Hematopoietic multipotent progenitor cell treated with erythropoietin and hydrocortisone succinate and interleukin-3 and kit ligand, for 4 days (in vitro differentiated cells): ENCODE results near the gene CATSPER1.
A peak's percentile ranks its signal among the peaks of the same experiment; 100 is the strongest.

Experiments
- DNase-seq: peaks from one replicate; pipeline ENCODE4 v3.0.0-alpha.2; 2015

The CATSPER1 gene

DNA sequence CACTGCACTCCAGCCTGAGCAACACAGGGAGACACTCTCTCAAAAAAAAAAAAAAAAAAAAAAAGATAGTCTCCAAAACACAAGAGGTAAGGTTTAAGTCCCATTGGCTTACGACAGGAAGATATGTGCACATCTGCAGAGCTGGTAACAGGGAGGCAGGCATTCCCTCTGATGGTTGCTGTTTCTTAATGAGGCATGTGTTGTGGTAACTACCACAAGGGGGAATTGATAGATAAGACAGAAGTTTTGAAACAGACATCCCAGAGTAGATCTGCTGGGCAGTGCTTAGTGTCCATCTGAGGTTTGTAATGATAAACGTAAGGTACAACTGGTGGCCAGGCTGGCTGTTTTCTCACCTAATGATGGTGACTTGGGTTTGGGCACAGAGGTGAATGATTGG, 29.0 kb downstream of the CATSPER1 start:
- peak; percentile 89 for DNase-seq

DNA sequence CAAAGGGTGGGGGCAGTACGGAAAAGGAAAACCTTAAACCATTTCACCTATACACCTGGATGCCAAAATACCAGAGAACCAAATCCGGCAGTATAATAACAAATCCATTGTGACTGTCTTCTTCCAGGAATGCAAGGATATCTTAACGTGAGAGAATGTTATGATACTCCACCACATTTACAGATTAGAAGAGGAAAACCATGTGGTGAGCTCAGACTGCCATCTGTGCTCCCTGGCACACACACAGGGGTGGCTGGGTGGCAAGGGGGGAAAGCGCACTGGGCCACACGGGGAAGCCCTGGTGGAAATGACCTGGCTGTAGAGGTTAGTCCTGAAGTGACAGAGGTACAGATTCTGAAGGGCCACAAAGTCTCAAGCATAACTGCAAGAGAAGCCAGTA, 34.2 kb downstream of the CATSPER1 start:
- no peak for DNase-seq

DNA sequence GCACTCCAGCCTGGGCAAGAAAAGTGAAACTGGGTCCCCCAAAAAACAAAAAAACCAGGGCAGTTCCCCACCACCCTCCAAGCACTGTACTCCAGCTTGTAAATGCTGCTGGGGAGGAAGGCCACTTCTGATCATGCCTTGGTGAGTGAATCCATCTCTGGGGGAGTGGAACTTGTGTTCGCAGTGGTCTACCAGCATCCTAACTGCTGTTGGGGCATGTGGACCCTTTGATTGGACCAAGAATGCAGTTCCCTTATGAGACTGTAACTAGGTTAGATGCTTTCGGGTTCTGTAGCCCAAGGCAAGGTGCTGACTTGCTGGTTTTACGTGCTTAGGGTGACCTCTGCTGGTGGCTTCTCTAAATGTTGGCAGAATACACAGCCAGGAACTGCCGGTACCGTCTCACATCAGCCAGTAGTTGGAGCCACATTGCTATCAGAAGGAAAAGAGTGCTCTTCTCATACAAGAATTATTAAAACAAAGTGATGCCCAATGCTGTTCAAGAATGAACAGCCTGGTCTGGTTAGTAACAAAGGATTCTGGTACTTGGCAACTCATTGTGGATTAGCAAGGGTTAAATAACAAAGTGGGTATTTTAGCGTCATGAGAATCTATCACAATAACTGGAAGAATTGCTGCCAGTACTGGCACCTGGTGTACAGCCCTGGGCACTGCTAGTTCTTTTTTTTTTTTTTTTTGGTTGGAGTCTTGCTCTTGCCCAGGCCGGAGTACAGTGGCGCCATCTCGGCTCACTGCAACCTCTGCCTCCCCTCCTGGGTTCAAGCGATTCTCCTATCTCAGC, 37.3 kb downstream of the CATSPER1 start:
- DNase-seq = peak; percentile 98

DNA sequence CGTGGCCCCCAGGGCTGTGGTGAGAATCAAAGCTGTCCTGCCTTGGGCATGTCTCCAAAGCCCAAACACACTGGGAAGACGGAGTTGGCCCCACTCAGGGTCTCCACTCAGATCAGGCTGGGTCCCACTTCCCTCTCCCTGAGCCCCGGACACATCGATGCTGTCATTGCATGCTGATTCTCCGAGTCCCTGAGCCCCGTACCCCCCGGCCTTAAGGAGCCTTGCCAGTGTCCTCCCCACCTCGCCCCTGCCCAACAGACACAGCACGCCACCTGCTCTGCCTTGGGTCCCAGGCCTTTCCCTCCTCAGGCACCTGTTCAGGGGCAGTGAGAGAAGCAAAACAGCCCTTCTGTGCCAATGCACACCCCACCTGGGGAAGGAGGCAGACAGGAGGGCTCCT, 38.9 kb downstream of the CATSPER1 start:
- DNase-seq = no peak

DNA sequence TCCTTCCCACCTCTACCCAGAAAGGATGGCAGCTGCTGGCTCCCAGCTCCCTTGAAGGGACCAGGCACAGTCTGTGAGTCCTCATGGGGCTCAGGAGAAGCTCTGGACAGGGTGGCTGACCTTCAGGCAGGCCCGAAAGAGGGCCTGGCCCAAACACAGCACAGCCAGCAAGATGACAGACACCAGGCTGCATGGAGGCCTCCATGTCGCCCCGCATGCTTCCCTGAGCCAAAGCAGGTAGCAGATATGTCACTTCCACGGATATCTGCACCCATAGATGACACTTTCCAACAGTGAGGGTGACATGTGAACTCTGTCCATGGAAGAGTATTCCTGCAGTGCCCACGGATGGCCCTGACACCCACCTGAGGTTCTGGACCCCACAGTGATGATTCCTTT, 42.7 kb downstream of the CATSPER1 start:
- no peak for DNase-seq

DNA sequence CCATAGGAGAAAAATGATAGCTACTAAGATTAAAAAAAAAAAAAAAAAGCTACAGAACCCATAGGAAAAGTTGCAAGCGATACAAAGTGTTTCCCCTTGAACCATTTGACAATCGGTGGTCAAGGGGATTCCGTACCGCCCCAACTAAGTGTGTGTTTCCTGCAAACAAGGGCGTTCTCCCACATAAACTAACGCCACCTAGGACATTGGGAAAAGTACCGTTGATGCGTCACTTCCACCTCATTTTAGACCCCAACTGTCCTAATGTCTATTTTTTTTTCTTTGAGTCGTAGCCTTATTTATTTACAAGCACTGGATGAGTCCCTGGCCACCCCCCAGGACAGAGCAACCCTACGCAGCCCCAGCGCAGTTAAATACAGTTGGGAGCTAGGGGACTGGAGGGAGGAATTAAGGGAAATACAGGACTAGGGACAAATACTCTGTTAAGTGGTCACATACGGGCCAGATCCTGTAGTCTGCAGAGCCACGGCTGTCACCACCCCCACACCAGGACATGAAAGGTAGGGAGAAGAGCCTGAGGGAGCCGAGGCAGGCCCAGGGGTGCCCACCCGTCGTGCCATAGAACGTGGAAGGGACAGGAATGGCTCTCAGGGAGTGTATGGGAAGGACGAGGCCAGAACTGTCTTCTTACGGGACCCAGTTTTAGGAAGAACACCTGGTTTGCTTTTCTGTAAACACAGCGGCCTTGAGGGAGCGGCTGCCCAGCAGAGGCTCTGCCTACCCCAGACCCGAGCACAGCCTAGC, 43.3 kb downstream of the CATSPER1 start:
- DNase-seq = no peak

GRCh38 chr11:65981972-65982823, 44.1 kb downstream of the CATSPER1 start:
- no peak for DNase-seq

DNA sequence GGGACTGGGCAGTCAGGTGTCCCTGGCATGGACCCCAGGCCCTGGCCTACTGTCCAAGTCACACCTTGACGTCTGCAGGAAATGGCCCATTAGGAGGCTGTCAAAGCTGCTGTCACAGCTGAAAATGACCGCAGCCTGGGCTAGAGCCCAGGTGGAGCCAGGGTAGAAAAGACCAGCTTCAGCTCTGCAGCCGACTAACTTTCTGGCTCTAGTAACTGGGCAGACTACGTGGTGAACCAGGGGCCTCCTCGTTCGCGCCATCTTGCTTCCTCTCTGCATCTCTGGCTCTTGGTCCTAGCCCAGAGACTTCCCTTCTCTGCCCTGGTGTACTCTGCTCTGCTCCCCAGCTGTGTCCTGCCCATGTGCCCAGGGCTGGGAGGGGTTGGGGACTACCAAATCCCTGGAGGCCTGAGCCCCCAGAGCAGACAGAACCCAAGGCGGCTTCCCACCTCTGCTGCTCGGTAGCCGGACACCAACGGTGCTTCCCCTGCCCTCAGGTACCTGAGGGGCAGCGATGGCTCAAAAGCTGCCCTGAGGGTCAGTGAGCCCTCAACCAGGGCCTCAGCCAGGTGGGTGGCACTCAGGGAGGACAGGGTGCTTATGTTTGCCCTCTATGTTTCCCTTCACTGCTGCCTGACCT, 45.1 kb downstream of the CATSPER1 start:
- DNase-seq = no peak

DNA sequence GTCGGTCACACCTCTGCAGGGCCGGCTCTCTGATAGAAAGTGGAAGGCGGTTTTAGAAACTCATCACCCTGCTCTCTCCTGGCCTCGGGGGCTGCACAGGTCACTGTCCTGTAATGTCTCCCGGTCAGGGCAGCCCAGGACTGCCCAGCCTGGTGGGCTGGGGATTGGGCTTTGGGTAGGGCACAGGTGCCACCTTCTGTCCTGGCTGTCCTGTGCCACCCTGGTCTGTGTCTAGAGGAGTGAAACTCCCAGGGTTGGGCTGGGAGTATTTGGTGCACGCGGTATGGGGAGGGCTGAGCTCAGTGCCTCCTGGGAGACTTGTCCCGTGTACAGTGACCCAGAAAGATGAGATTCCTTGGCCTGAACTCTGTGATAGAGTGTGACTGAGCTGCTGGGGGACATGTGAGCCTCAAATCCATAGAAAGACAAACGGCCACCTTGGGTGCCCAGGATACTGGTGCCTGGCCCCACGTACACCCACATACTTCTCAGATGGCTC, 47.0 kb downstream of the CATSPER1 start:
- DNase-seq = no peak

- no peak for DNase-seq
Observed at GRCh38 chr11:65978391-65979238, 47.7 kb downstream of the CATSPER1 start.

- no peak for DNase-seq
Observed at GRCh38 chr11:65977621-65978390, 48.5 kb downstream of the CATSPER1 start.

- DNase-seq = no peak
Observed at GRCh38 chr11:65976216-65977176, 49.8 kb downstream of the CATSPER1 start.

- no peak for DNase-seq
Observed at GRCh38 chr11:65975771-65976170, 50.5 kb downstream of the CATSPER1 start.

GRCh38 chr11:65973439-65974110, 52.7 kb downstream of the CATSPER1 start:
- DNase-seq = no peak

DNA sequence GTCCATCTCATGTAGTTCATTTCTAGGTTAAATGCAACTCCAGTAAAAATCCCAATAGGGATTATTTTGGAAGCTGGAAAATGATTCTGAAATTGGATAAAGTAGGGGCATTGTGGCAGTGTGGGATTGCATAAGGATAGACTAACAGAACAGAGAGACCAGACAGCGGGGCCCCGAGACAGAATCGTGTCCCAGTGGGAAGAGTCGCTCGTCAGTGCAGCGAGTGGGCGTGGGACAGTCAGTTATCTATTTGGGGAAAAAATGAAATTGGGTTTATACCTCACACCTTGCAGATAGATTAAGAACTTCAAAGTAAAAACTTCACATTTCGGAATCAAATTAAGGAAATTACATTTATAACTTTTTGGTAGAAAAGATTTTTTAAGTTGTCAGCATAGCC, 54.2 kb downstream of the CATSPER1 start:
- no peak for DNase-seq

- peak; percentile 44 for DNase-seq
Observed at GRCh38 chr11:65968600-65969482, 57.4 kb downstream of the CATSPER1 start.

DNA sequence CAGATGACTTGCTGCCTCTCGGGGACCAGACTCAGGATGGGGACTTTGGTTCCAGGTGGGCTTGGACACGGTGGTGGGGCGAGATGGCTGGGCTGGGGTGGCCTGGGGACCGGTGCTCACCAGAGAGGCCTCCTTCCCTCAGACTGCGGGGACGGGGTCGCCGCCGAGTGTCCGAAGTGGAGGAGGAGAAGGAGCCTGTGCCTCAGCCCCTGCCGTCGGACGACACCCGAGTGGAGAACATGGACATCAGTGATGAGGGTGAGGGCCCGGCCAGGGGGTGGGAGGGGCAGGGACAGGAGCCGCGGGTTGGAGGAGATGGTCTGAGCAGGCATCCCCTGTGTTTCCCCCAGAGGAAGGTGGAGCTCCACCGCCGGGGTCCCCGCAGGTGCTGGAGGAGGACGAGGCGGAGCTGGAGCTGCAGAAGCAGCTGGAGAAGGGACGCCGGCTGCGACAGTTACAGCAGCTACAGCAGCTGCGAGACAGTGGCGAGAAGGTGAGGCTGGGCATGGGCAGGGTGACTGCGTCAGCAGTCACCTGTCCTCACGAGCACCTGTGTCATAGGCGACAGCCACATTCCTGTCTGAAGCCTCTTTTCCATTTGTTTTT, 58.8 kb downstream of the CATSPER1 start:
- DNase-seq = no peak
